Measurements from ENCODE around the gene MAGI2.

The MAGI2 gene

DNA sequence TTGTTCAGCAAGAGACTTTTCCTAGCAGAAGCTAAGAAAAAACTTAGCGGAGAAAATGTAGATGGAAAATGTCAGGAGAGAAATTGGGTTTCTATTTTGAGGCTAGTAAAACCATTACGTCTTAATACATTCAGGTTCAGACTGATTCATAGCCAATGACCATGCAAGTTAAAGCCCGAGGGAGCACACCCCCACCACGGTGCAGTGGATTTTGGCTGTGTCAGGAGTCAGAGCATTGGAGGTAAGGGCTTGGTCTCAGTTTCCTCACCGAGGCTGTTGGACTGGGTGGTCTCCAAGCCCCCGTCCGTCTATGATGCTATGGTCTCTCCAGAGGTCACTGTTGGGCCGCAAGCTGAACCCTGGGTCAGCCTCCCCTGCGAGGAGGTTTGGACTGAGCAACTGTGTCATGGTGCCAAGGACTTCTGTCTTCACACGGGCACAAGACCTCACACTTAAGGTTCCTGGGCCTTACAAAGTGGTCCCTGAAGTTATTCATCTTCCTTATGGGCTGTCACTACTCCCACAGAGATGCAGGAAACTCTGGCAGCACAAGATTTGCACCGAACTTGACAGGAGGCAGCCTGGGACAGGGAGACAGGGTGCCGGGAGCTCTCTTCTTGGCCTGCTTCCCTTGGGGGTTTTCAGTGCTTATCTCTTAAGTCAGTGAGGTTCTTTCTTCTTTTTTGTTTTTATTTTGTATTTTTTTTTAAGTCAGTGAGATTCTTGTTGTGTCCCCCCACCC is 1468.1 kb downstream of the MAGI2 start:
- Histone ChIP-seq H3K9ac (ENCODE audit: low read length) (no peak overlapping the region), H3K27me3 (ENCODE audit: control insufficient read depth, insufficient read depth, low read length) (no peaks in the 10 kb centered on the region), H3K4me3 (ENCODE audit: low read length) (no peak overlapping the region), H3K9me3 (ENCODE audit: control insufficient read depth, low read depth, low read length) (no peaks in the 10 kb centered on the region), H3K4me1 (ENCODE audit: control insufficient read depth, low read depth, low read length) (no peaks in the 10 kb centered on the region), H3K27ac (ENCODE audit: low read length) (no peak overlapping the region), H3K36me3 (ENCODE audit: control insufficient read depth, low read depth, low read length) (no peaks in the 10 kb centered on the region)

DNA sequence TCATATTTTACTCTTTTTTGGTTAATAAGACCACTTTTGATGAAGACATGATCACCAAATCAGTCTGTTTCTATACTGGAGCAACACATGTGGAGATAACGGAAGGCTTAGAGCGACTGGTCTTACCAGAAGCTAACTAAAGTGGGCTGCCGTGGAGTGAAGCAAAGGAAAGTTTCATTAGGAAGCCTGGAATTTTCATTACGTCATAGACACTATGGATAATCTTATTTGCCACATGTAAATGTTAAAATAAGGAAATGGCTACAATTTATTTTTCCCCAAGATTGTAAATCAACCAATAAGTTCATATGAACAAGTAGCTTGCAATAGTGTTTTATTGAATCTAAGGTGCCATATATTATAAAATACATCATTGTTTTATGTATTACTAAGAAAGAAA is 1469.5 kb downstream of the MAGI2 start:
- Histone ChIP-seq H3K27me3 (ENCODE audit: control insufficient read depth, insufficient read depth, low read length) (no peaks in the 10 kb centered on the region), H3K9ac (ENCODE audit: low read length) (no peak overlapping the region), H3K4me1 (ENCODE audit: control insufficient read depth, low read depth, low read length) (no peaks in the 10 kb centered on the region), H3K4me3 (ENCODE audit: low read length) (no peak overlapping the region), H3K9me3 (ENCODE audit: control insufficient read depth, low read depth, low read length) (no peaks in the 10 kb centered on the region), H3K36me3 (ENCODE audit: control insufficient read depth, low read depth, low read length) (no peaks in the 10 kb centered on the region), H3K27ac (ENCODE audit: low read length) (no peak overlapping the region)

DNA sequence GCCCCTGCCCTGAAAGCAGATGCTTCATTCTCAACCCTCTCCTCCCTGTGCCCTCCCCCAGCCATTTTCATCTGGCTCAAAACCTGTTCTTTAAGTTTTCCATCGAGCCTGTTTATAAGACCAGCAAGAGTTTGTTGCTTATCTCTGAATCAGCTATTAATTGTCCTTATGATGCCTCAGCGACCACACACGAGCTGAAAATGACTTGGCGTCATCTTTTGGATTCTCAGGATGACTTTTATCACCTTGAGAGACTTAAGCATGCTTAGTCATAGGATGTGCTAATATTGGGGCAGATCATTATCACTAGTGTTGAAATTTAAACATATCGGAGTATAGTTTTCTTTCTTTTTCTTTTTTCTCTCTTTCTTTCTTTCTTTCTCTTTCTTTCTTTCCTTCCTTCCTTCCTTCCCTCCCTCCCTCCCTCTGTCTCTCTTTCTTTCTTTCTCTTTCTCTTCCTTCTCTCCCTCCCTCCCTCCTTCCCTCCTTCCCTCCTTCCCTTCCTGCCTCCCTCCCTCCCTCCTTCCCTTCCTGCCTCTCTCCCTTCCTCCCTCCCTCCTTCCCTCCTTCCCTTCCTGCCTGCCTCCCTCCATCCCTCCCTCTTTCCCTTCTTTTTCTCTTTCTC is 1470.4 kb downstream of the MAGI2 start:
- Histone ChIP-seq H3K27ac (ENCODE audit: low read length) (no peak overlapping the region), H3K9ac (ENCODE audit: low read length) (no peak overlapping the region), H3K4me3 (ENCODE audit: low read length) (no peak overlapping the region)

DNA sequence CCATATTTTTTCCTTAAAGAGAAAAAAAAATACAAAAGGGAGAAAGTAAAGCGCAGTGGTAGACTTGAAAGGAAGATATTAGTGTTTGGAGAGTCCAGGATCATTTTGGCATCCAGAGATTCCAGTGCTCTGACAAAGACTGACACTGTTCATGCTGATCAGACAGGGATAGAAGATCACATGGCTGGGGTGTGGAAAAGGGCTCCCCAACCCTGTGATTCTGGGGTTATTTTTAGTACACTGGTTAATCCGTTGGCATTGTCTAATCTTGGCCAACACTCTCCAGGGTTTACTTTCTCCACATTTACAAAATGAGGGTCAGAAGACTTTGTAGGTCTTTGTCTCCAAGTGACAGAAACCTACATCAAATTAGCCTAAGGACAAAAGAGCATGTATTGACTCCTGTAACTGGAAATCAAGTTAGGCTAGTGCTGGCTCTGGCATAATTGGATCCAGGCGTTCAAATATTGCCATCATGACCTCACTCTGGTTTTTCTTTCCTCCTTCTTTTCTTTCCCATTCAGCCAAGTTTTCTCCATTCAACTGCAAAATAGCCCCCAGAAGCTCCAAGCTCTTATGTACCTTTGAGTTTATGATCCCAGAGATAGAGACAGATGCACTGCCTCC is 1473.3 kb downstream of the MAGI2 start:
- Histone ChIP-seq H3K27me3 (ENCODE audit: control insufficient read depth, insufficient read depth, low read length) (no peaks in the 10 kb centered on the region), H3K27ac (ENCODE audit: low read length) (no peak overlapping the region), H3K36me3 (ENCODE audit: control insufficient read depth, low read depth, low read length) (no peaks in the 10 kb centered on the region), H3K4me3 (ENCODE audit: low read length) (no peak overlapping the region), H3K4me1 (ENCODE audit: control insufficient read depth, low read depth, low read length) (no peaks in the 10 kb centered on the region), H3K9me3 (ENCODE audit: control insufficient read depth, low read depth, low read length) (no peaks in the 10 kb centered on the region), H3K9ac (ENCODE audit: low read length) (no peak overlapping the region)

More for the DNA sequence above, 1470.4 kb downstream of the MAGI2 start:
- no peaks in the 10 kb centered on the region for H3K4me1 ChIP-seq (ENCODE audit: control insufficient read depth, low read depth, low read length)
- no peaks in the 10 kb centered on the region for H3K36me3 ChIP-seq (ENCODE audit: control insufficient read depth, low read depth, low read length)
- no peaks in the 10 kb centered on the region for H3K27me3 ChIP-seq (ENCODE audit: control insufficient read depth, insufficient read depth, low read length)
- H3K9me3 ChIP-seq (ENCODE audit: control insufficient read depth, low read depth, low read length): no peaks in the 10 kb centered on the region

DNA sequence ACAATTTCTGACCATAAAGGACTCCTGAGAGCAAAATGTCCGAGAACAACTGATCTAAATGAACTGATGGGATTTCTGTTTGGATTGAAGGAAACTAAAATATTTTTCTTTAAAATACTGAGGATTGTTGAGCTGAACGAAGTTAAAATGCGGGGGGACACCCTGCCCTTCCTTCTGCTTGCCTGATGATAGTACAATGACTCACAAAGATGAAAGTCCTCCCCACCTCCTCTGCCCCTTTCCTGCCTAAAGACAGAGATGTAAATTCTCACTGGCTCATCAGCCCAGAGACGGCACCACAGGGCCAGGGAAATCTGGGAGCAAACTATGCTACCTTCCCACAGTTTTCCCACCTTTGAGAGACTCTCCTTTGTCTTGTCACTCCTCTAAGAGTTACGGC is 1474.2 kb downstream of the MAGI2 start:
- H3K36me3 ChIP-seq (ENCODE audit: control insufficient read depth, low read depth, low read length): no peaks in the 10 kb centered on the region
- no peaks in the 10 kb centered on the region for H3K4me1 ChIP-seq (ENCODE audit: control insufficient read depth, low read depth, low read length)
- no peak overlapping the region for H3K4me3 ChIP-seq (ENCODE audit: low read length)
- no peaks in the 10 kb centered on the region for H3K27me3 ChIP-seq (ENCODE audit: control insufficient read depth, insufficient read depth, low read length)
- no peak overlapping the region for H3K27ac ChIP-seq (ENCODE audit: low read length)
- H3K9me3 ChIP-seq (ENCODE audit: control insufficient read depth, low read depth, low read length): no peaks in the 10 kb centered on the region
- no peak overlapping the region for H3K9ac ChIP-seq (ENCODE audit: low read length)

DNA sequence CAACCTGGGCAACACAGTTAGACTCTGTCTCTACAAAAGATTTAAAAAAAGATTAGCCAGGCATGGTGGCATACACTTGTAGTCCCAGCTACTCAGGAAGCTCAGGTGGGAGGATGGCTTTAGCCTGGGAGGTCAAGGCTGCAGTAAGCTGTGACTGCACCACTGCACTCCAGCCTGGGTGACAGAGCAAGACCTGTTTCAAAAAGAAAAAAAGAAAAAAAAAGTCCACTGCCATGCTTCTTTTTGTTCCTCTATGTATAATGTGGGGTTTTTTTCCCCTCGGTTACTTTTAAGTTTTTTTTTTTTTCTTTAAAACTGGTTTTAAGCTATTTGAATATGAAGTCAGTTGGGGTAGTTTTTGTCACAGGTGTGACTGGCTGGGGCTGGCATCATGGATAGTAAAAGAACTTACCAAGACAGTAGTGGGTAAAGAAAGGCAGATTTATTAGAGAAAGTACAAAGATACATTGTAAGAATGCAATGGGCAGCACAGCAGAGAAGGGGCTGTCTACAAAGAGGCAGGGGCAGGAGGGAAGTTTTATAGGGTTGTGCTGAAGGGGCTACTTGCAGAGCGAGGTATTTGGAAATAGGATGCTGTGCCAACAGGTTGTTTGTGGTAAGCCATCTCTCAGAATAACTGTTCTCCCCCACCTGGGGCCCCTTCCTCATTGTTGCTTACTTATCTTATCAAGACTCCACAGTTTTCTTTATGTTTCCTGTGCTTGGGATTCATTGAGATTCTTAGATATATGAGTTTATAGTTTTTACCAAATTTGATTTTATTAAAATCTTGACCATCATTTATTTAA is 1477.6 kb downstream of the MAGI2 start:
- Histone ChIP-seq H3K9me3 (ENCODE audit: control insufficient read depth, low read depth, low read length) (no peaks in the 10 kb centered on the region), H3K27me3 (ENCODE audit: control insufficient read depth, insufficient read depth, low read length) (no peaks in the 10 kb centered on the region), H3K36me3 (ENCODE audit: control insufficient read depth, low read depth, low read length) (no peaks in the 10 kb centered on the region), H3K4me3 (ENCODE audit: low read length) (no peak overlapping the region), H3K4me1 (ENCODE audit: control insufficient read depth, low read depth, low read length) (no peaks in the 10 kb centered on the region), H3K27ac (ENCODE audit: low read length) (no peak overlapping the region), H3K9ac (ENCODE audit: low read length) (no peak overlapping the region)

DNA sequence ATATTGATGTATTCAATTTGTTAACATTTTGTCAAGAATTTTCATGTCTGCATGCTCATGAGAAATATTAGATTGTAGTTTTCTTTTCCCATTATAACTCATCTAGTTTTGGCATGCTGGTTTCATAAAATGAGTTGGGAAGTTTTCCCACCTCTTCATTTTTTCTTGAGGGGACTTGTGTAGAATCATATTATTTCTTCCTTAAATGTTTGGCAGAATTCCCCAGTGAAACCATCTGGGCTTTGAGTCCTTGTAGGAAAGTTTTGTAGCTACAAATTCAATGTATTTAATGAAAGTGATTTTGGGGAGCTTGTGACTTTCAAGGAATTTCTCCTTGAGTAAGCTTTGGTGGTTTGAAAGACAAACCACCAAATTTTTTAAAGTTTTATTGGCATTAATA is 1481.7 kb downstream of the MAGI2 start:
- Histone ChIP-seq H3K9me3 (ENCODE audit: control insufficient read depth, low read depth, low read length) (no peaks in the 10 kb centered on the region), H3K27ac (ENCODE audit: low read length) (no peak overlapping the region), H3K36me3 (ENCODE audit: control insufficient read depth, low read depth, low read length) (no peaks in the 10 kb centered on the region), H3K4me3 (ENCODE audit: low read length) (no peak overlapping the region), H3K27me3 (ENCODE audit: control insufficient read depth, insufficient read depth, low read length) (no peaks in the 10 kb centered on the region), H3K4me1 (ENCODE audit: control insufficient read depth, low read depth, low read length) (no peaks in the 10 kb centered on the region), H3K9ac (ENCODE audit: low read length) (no peak overlapping the region)

DNA sequence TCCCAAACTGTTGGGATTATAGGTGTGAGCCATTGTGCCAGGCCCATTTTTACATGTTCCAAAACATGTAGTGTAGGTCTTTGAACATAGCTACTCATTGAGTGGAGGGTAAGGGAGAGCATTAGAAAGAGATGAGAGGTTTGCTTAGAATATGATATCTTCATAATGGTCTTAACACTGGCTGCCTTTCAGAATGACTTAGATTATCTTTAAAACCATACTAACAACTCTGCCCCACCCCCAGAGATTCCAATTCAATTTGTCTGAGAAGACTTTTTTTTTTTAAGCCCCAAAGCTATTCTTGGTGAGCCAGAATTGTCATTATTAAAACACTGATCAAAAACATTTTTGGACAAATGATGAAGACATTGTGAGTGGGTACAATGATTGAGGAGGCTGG is 1486.0 kb downstream of the MAGI2 start:
- Histone ChIP-seq H3K9me3 (ENCODE audit: control insufficient read depth, low read depth, low read length) (no peaks in the 10 kb centered on the region), H3K9ac (ENCODE audit: low read length) (no peak overlapping the region), H3K36me3 (ENCODE audit: control insufficient read depth, low read depth, low read length) (no peaks in the 10 kb centered on the region), H3K27me3 (ENCODE audit: control insufficient read depth, insufficient read depth, low read length) (no peaks in the 10 kb centered on the region), H3K27ac (ENCODE audit: low read length) (no peak overlapping the region), H3K4me1 (ENCODE audit: control insufficient read depth, low read depth, low read length) (no peaks in the 10 kb centered on the region), H3K4me3 (ENCODE audit: low read length) (no peak overlapping the region)

All from iPS-18a (cell line).